Activated CD8-positive, alpha-beta memory T cell treated with anti-CD3 and anti-CD28 coated beads for 1 hour (primary cell): Measurements from ENCODE around the gene SORCS1.

Experiments used
- DNase-seq, 2 donors: peaks; one replicate each; pipeline ENCODE4 v3.0.0-alpha.2; 2020; ENCODE audit warnings: low read depth in 1 of 2; ENCODE audit errors: extremely low read depth in 1 of 2

The SORCS1 gene

DNA sequence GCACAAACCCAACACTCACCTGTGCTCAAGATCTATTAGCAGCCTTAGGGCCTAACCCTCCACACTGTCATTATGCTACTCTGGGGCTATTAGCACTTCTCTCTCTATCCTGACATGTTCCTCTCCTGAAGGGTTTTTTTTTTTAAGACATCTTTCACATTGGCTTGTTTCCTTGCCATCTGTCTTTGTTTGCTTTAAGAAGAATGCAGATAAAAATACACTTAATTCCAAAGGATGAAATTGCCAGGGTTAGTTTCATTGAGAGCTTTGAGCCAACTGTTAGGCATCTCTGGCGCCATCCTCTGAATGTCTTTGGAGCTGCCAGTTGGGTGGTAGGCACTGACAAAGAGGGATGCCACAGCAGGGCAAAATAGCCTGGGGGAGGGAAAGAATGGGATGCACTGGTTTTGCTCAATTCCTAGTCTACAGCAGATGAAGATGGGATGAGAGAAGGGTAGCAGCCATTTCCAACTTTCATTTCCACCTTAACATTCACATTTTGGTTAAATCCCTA lies 399.2 kb downstream of the SORCS1 start:
- DNase-seq = no peak

GRCh38 chr10:106764360-106764759 lies 400.1 kb downstream of the SORCS1 start:
- DNase-seq = no peak

DNA sequence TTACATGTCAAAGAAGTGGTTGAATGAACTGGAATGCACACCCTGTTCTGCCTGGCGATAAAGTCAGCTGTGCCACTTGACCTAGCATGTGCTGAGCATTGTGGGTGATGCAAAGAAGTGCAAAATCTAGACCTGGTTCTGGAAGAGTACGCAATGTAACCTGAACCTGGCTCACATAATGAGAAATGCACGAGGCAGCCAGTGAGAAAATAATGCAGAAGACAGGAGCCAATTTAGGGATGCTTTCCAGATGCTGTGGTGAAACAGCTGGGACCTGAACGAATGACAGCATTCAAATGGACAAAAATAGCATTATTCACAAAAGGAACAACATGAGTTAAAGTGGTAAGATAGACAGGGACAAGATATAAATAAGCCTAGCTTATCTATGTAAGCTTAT lies 402.6 kb downstream of the SORCS1 start:
- no peak for DNase-seq

DNA sequence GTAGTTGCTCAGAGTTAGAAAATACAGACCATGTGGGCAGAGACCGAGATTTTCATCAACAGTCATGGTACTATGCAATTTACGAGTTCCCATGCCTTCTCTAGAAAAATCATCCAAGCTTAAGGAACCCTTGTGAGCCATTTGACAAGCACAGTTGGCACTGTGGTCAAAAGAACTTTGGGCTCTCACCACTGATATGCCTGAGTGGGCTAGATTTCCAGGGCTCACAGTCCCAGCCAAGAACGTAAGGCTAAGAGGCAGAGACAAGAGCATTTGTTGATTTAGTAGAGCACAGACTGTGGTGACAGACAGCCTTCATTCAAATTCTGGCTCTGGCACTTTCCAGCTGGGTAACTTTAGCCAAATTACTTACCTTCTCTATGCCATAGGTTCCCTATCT lies 407.0 kb downstream of the SORCS1 start:
- DNase-seq = no peak

DNA sequence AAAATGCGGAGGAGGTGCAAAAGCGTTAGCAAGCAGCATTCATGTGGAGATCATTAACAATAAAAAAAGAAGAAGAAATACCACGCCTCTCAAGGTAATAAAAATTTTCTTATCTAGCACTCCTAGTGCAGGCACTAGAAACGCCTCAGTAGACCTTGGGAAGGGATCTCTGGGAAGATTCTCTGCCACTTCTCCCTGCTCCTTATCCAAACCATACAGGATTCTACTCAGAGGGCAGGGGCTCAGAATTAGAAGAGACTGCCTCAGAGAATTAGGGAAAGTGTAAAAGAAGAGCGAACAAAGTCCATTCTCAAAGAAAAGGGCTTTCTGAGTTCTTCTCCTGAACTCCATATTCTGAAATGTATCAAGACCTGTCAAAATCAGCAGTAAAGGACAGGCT lies 413.4 kb downstream of the SORCS1 start:
- DNase-seq = no peak

DNA sequence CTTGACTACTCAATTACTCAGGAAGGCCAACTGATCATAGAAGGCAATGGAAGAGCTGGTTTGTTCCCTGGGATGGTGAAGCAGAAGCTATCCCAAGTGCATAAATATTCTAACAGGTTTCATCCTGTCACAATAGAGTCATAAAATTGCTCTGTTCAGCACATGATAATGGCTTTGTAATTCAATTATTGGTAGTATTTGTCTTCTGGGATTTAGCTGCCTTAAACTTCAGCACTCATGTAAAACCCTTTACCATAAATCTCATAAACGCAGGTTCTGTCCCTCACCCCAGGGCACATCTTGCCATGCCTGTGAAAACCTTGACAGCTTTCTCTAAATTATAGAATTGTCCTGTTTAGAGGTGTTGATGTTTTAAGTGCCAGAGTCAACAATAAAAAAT lies 417.6 kb downstream of the SORCS1 start:
- no peak for DNase-seq

- no peak for DNase-seq
Observed at GRCh38 chr10:106741006-106741530, 423.4 kb downstream of the SORCS1 start.

DNA sequence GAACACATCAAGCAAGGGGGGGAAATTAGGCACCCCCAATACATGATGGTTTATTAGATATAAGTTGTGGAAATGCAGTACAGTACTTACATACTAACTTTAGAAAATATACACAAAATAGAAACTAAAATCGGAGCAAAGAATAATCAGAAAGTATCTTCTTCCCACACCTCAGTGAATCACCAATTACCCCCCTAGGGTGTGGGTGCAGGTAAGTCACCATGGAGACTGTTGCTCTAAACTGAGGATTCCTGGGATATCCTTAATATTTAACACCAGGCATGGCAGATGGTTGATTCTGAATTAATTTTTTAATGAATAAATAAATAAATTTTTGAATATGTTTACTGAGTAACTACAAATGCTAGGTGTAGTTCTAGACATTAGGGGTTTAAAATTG lies 424.4 kb downstream of the SORCS1 start:
- no peak for DNase-seq

DNA sequence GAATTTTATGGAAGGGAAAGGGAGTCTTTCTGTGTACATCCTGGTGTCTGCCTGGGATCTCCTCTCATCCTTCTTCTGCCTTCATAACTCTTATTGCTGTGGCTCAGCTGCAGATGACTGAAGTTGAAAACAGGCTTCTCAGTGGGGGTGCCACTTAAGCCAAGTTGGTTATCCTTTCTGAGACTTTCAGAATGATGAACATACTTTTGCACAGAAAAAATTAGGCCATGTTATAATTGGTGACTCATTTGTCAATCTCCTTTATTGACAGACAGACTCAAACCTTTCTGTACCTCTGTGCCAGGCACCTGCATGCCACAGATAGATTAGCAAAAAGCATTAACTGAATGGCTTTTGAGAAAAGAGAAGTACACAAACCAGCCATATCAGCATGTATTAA lies 430.3 kb downstream of the SORCS1 start:
- DNase-seq = no peak

DNA sequence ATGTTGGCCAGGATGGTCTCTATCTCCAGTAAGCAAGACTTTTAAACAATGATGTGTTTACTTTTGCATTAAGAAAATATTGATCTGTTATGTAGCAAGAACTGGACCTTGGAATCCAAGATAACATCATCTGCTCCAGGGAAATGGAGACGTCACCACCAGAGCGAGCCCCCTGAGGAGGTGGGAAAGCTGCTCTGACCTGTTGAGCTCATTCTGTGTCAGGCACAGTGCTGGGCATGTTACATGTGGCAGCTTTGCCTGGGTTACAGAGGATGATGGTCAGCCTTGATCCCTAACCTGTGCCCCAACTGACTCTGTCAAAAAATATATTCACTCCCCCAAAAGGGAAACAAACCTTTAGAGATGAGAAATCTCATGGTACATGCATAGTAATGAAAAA lies 436.3 kb downstream of the SORCS1 start:
- no peak for DNase-seq

DNA sequence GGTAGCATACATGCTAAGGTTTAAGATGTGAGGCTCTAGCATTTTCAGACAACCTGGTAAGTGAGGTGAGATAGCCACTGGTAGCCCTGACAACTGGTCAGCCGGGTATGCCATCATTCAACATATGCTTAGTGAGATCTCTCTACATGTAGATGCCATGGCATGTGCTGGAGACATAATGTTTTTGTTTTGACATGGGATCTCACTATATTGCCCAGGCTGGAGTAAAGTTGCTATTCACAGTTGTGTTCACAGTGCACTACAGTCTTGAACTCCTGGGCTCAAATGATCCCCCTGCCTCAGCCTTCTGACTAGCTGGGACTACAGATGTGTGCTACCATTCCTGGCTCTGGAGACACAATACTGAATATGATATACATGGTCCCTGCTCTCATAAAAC lies 437.3 kb downstream of the SORCS1 start:
- no peak for DNase-seq

DNA sequence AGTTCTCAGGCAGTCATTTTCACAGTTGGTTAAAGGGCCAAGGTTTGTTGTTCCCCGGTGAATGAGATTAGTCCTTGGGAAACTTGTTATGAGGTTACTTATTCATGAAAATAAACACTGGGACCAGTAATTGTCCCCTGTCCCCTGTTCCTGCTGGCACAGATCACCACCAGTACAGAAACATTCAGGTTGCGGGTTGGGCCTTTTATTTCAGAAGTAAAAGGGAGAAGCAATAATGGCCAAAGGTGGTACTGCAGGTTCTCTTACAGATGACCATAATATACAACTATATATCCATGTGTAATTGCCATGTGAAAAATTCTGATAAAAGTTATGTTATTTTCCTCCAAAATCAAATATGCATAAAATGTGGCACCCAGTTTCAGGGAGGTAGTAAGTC lies 442.0 kb downstream of the SORCS1 start:
- no peak for DNase-seq

DNA sequence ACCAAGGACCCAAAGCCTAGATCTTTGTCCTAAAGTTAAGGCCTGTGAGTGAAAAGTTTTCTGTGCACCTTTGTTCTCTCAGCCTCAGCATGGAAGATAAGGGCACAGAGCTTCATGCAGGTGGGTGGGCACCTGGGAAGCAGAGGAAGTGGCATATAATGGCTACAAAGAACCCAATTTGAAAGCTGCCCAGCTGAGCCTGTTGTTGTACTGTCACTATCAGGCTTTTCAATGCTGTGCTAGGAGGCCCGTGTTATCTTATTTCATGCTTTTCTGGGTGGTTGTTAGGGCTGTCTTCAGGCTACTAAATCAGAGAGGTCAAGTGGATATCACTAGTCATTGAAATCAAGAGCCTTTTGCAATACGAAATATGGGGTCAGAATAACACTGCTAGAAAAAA lies 443.8 kb downstream of the SORCS1 start:
- no peak for DNase-seq

GRCh38 chr10:106716381-106716780 lies 448.1 kb downstream of the SORCS1 start:
- DNase-seq = no peak

DNA sequence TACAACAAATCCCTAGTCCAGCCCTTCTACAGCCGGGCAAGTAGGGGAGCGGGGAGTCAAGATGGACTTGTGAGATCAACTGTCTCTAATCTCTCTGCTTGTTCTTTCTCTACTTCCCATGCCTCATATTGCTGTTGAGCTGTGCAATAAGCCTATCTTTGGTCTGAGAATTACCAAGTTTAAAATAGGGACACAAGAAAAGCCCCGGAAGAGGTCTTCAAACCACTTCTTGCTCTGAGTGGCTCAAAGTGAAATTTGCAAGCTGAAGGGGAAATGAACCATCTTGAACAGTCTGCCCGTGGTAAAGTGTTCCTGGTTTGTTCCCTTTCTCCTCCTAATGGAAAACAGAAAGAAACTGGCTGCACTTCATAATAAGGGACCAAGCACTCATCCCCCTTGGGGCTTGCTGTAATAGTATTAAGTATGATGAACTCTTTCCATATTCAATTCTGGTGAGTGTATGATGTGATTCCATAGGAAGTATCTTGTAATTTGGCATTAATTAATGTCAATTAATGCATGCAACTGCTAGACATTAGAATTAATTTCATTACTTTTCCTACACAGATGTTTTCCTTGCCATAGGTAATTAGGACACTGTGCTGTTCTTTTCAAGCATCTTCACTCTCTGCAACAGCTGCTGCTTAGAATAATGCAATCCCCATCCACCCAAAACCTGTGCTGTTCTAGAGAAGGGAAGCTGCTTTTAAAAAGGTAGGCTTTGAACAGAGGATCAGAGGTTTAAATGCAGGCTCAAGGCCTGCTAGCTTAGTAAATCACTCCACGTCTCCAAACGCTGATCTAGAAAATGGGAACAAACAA lies 449.6 kb downstream of the SORCS1 start:
- no peak for DNase-seq

DNA sequence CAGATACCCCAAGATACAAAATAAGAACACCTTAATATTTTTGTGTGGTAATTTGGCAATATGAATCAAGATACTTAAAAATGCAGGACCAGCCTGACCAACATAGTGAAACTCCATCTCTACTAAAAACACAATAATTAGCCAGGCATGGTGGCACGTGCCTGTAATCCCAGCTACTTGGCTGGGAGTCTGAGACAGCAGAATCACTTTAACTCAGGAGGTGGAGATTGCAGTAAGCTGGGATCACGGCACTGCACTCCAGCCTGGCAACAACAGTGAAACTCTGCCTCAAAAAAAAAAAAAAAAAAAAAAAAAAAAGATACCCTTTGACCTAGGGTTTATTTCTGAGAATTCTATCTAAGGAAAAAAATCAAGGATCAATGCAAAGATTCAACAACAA lies 450.7 kb downstream of the SORCS1 start:
- no peak for DNase-seq

DNA sequence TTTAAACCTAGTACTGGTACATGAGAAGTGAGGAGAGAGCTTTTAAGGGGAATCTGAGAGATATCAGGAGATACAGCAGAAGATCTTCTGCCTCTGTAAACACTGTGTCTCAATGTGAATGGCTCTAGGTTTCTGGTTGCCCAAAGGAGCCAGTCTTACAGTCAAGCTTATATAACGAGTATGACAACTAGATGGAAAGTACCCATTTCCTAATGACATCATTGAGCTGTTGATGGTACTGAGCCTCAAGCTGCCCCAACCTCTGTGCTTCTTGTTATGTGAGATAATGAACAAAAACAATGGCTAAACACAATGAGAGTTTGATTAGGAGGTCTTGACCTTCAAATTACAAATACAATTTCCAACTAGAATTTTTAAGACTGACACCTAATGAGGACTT lies 451.5 kb downstream of the SORCS1 start:
- no peak for DNase-seq

DNA sequence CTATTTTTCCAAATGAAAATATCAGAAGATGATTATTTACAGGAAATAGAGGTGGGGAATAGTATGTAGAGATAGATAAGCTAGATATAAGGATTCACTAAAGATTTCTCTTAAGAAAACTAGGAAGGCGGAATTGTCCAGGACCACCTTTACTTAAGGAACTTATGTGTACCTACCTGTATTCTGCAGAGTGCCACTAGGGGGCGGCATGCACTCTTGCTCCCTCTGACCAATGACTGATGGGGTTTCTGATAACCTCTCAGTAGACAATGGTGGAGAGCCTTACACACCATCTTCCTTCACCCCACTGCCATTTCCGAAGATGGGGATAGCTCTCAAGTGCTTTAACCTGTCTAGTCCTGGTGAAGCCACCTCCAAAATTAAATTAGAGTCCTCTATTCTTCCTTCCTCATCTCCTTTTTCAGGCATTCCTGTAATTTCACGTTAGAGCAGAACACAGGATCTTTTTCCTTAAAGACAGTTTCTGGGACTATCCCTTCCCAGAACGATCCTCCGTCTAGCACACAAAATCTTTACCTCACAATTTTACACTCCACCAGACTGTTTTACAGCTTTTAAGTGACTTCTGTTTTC lies 453.1 kb downstream of the SORCS1 start:
- DNase-seq = no peak

GRCh38 chr10:106708506-106708905 lies 456.0 kb downstream of the SORCS1 start:
- DNase-seq = no peak

GRCh38 chr10:106707657-106708056 lies 456.8 kb downstream of the SORCS1 start:
- no peak for DNase-seq

DNA sequence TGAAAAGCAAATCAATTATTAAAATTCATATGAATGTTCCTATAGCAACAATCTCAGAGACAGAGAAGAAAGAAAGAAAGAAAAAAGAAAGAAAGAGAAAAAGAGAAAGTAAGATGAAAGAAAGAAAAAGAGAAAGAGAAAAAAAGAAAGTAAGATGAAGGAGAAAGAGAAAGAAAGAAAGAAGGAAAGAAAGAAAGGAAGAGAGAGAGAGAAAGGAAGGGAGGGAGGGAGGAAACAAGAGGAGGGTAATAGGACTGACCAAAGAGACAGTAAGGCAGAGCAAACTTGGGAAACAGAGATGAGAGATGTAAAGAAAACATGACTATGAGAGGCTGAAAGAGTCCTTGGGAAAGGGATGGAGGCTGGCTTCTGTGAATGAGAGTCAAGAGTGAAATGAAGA lies 458.4 kb downstream of the SORCS1 start:
- DNase-seq = no peak

GRCh38 chr10:106705681-106706100 lies 458.8 kb downstream of the SORCS1 start:
- DNase-seq = peak in 1 of 2 donors; percentile 1
